HG03439 (cell line): Measurements from ENCODE around the gene CDH12.
"Not testable (repeated sequence)": the region's sequence is repeated elsewhere in the genome, so short reads cannot be mapped to it uniquely, and the experiment has no call there.

Experiments used
- ATAC-seq: cut with Tn5 transposase; IDR thresholded peaks from one replicate; pipeline ENCODE4 v1.9.1; 2021; ENCODE audit warnings: mild to moderate bottlenecking, moderate library complexity; ENCODE audit not compliant: unreplicated experiment

CDH12 gene

GRCh38 chr5:22852807-22853660 is at the start of gene CDH12:
Gene CDH12 (minus strand): TSS chr5:22853344.
- ATAC-seq: no peak

- ATAC-seq: no peak
Observed at GRCh38 chr5:22901885-22902284, 48.7 kb upstream of the CDH12 start.

- no peak for ATAC-seq
Observed at GRCh38 chr5:22900801-22901310, 47.7 kb upstream of the CDH12 start.

- no peak for ATAC-seq
Observed at GRCh38 chr5:22899341-22899740, 46.2 kb upstream of the CDH12 start.

- no peak for ATAC-seq
Observed at GRCh38 chr5:22896152-22896551, 43.0 kb upstream of the CDH12 start.

GRCh38 chr5:22892441-22892840 is 39.3 kb upstream of the CDH12 start:
- no peak for ATAC-seq

- no peak for ATAC-seq
Observed at GRCh38 chr5:22889720-22890119, 36.6 kb upstream of the CDH12 start.

GRCh38 chr5:22887566-22887965 is 34.4 kb upstream of the CDH12 start:
- ATAC-seq: no peak

GRCh38 chr5:22858911-22859310 is 5.8 kb upstream of the CDH12 start:
- ATAC-seq: not testable (repeated sequence)

- ATAC-seq: no peak
Observed at GRCh38 chr5:22855824-22856223, 2.7 kb upstream of the CDH12 start.

GRCh38 chr5:22850981-22851380 is 2.2 kb downstream of the CDH12 start:
- ATAC-seq: no peak

- no peak for ATAC-seq
Observed at GRCh38 chr5:22846693-22847092, 6.5 kb downstream of the CDH12 start.

GRCh38 chr5:22844636-22845035 is 8.5 kb downstream of the CDH12 start:
- ATAC-seq: no peak

GRCh38 chr5:22844155-22844554 is 9.0 kb downstream of the CDH12 start:
- ATAC-seq: no peak

- ATAC-seq: no peak
Observed at GRCh38 chr5:22842574-22842973, 10.6 kb downstream of the CDH12 start.

GRCh38 chr5:22837803-22838202 is 15.3 kb downstream of the CDH12 start:
- no peak for ATAC-seq

GRCh38 chr5:22835686-22836085 is 17.5 kb downstream of the CDH12 start:
- no peak for ATAC-seq

GRCh38 chr5:22793463-22793862 is 59.7 kb downstream of the CDH12 start:
- no peak for ATAC-seq

GRCh38 chr5:22787807-22788206 is 65.3 kb downstream of the CDH12 start:
- no peak for ATAC-seq

- no peak for ATAC-seq
Observed at GRCh38 chr5:22787398-22787797, 65.7 kb downstream of the CDH12 start.

GRCh38 chr5:22780756-22781155 is 72.4 kb downstream of the CDH12 start:
- no peak for ATAC-seq

- ATAC-seq: no peak
Observed at GRCh38 chr5:22779499-22779898, 73.6 kb downstream of the CDH12 start.

GRCh38 chr5:22776285-22776684 is 76.9 kb downstream of the CDH12 start:
- ATAC-seq: no peak
